ENCODE results near the gene SLIT2.

The SLIT2 gene

GRCh38 chr4:20298455-20298854, 46.8 kb downstream of the SLIT2 start:
- FAIRE-seq (no peak), DNase-seq (ENCODE audit: insufficient read length, low spot score) (no peak)
- no peak for TF ChIP-seq CTCF (IDR thresholded peaks at IDR 0.05; ENCODE audit: insufficient read depth, missing control alignments)

DNA sequence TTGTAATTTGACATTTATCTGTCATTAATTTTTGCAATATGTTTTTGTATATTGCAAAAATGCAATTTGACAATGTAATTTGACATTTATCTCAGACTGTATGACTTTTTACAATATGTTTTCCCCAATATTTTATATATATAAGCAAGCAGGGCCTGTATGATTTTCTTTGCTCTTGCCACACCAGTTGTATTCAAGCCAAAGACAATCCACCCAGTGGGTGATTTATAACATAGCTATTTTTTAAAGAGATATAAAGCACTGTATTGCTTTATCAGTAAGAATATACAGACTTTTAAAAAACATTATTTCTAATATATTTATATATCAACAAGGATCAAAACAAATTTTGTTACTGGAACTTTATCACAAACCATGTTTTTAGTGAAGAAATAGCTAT, 47.3 kb downstream of the SLIT2 start:
- DNase-seq (ENCODE audit: insufficient read length, low spot score) (no peak), FAIRE-seq (no peak)
- no peak for TF ChIP-seq CTCF (IDR thresholded peaks at IDR 0.05; ENCODE audit: insufficient read depth, missing control alignments)

- TF ChIP-seq CTCF (IDR thresholded peaks at IDR 0.05; ENCODE audit: insufficient read depth, missing control alignments) = no peak
- DNase-seq (ENCODE audit: insufficient read length, low spot score) (no peak), FAIRE-seq (no peak)
Observed at GRCh38 chr4:20299515-20299914, 47.8 kb downstream of the SLIT2 start.

GRCh38 chr4:20301161-20301560, 49.5 kb downstream of the SLIT2 start:
- no peak for FAIRE-seq
- TF ChIP-seq CTCF (IDR thresholded peaks at IDR 0.05; ENCODE audit: insufficient read depth, missing control alignments) = no peak

More at GRCh38 chr4:20301161-20301560, 49.5 kb downstream of the SLIT2 start:
- no peak for DNase-seq (ENCODE audit: insufficient read length, low spot score)

All from D721Med (cell line).